OCI-LY7 (cell line): ENCODE measurements around the gene FBXW8. TPM values are rescaled to one million over a fixed set of nuclear protein-coding genes. Genes with fewer than 3 reads are reported as not detected.

ENCODE experiments used
- BruUV-seq: library from RNA; stranded (reverse); fragments of 400-500 nt; replicated peaks from 2 replicates; lab custom pipeline; 2021; lab: Mats Ljungman, UMichigan
- CTCF ChIA-PET: fragments of 300-600 bp; sonication (Branson Sonifier 250); formaldehyde crosslinking; loops from one replicate; lab custom pipeline; 2022; ENCODE audit warnings: antibody characterized with exemption; ENCODE audit not compliant: unreplicated experiment; lab: Charles Lee
- POLR2A ChIA-PET: fragments of 300-600 bp; sonication (Branson Sonifier 250); formaldehyde crosslinking; loops from one replicate; lab custom pipeline; 2022; ENCODE audit warnings: antibody characterized with exemption; lab: Charles Lee
- DNase-seq: peaks from one replicate; pipeline ENCODE4 v3.0.0-alpha.2; 2015; ENCODE audit warnings: low spot score
- H2AFZ ChIP-seq: fragments of 200-600 bp; sonication (generic), shearing (Covaris generic); 2 replicates; pipeline ENCODE4 v1.6.1; 2014; ENCODE audit warnings: mild to moderate bottlenecking, antibody characterized with exemption, low read length, moderate library complexity
- H3K27ac ChIP-seq: fragments of 200-600 bp; sonication (generic); 2 replicates; pipeline ENCODE4 v1.5.1; 2014; ENCODE audit warnings: mixed run types, low read depth, mild to moderate bottlenecking, moderate library complexity, low read length, inconsistent platforms; ENCODE audit not compliant: poor library complexity, severe bottlenecking
- H3K36me3 ChIP-seq: fragments of 200-600 bp; sonication (generic); 2 replicates; pipeline ENCODE4 v1.6.1; 2014; ENCODE audit warnings: mild to moderate bottlenecking, antibody characterized with exemption, low read length, moderate library complexity, mixed read lengths; ENCODE audit not compliant: insufficient read depth
- H3K4me1 ChIP-seq: fragments of 200-600 bp; sonication (generic); 2 replicates; pipeline ENCODE4 v1.5.1; 2014; ENCODE audit warnings: mild to moderate bottlenecking, low read length; ENCODE audit not compliant: insufficient read depth, poor library complexity, severe bottlenecking
- H3K4me2 ChIP-seq: fragments of 200-600 bp; sonication (generic); 2 replicates; pipeline ENCODE4 v1.6.1; 2014; ENCODE audit warnings: mild to moderate bottlenecking, low read length
- H3K4me3 ChIP-seq: fragments of 200-600 bp; sonication (generic); 2 replicates; pipeline ENCODE4 v1.5.1; 2014; ENCODE audit warnings: mild to moderate bottlenecking, low read depth, low read length; ENCODE audit not compliant: poor library complexity, severe bottlenecking
- H3K79me2 ChIP-seq: fragments of 200-600 bp; sonication (generic); 2 replicates; pipeline ENCODE4 v1.6.1; 2016; ENCODE audit warnings: low read depth, mild to moderate bottlenecking, low read length, moderate library complexity, mixed read lengths; ENCODE audit not compliant: insufficient read depth
- H3K9me2 ChIP-seq: fragments of 200-600 bp; sonication (generic); 2 replicates; pipeline ENCODE4 v1.6.1; 2016; ENCODE audit warnings: mild to moderate bottlenecking, low read length, mixed read lengths; ENCODE audit not compliant: insufficient read depth
- H3K9me3 ChIP-seq: fragments of 200-600 bp; sonication (generic); 2 replicates; pipeline ENCODE4 v1.6.1; 2014; ENCODE audit warnings: mild to moderate bottlenecking, mixed run types, low read length, mixed read lengths
- H4K20me1 ChIP-seq: fragments of 200-600 bp; sonication (generic); 2 replicates; pipeline ENCODE4 v1.6.1; 2014; ENCODE audit warnings: mild to moderate bottlenecking, antibody characterized with exemption, low read length, moderate library complexity, mixed read lengths; ENCODE audit not compliant: insufficient read depth
- EZH2phosphoT487 ChIP-seq: fragments of 200-600 bp; sonication (generic); IDR thresholded peaks from 2 replicates; pipeline ENCODE4 v1.6.1; 2018; ENCODE audit warnings: low read depth, borderline replicate concordance, mild to moderate bottlenecking, mixed run types, antibody characterized with exemption, low read length, moderate library complexity, mixed read lengths
- intact Hi-C: fragments of 100-400 bp; cut with micrococcal nuclease; formaldehyde crosslinking; loops from one replicate; pipeline ENCODE4 v1.10.0; 2022; ENCODE audit not compliant: unreplicated experiment
- total RNA-seq, 2 experiments: library from RNA; depleted of rRNA in 1 of 2; stranded (reverse); fragments of >200 nt in 1 of 2; shearing (Covaris generic) in 1 of 2; gene quantifications; 2 replicates each; pipeline ENCODE4 v1.2.3, GENCODE V29; 2014 to 2022
- TF ChIP-seq, protein P1 (sequence below): fragments of 200-600 bp; sonication (generic); conservative IDR thresholded peaks from 2 replicates; pipeline ENCODE4 v1.5.1; 2014; ENCODE audit warnings: mild to moderate bottlenecking, antibody characterized with exemption, low read length, moderate library complexity, mixed read lengths

Gene FBXW8
- total RNA-seq, 2 experiments from 2014 or later, result 29.8 to 34.0 TPM

GRCh38 chr12:117059156-117059555, 148.4 kb downstream of the FBXW8 start:
- Histone ChIP-seq H3K4me1 (no peaks in the 10 kb centered on the region), H3K9me2 (no peaks in the 10 kb centered on the region), H4K20me1 (no peaks in the 10 kb centered on the region), H3K27ac (no peak overlapping the region), H3K4me3 (no peak overlapping the region), H3K9me3 (no peaks in the 10 kb centered on the region), H3K4me2 (no peak overlapping the region), H2AFZ (no peak overlapping the region), H3K36me3 (no peaks in the 10 kb centered on the region), H3K79me2 (no peaks in the 10 kb centered on the region)
- intact Hi-C loops, result no loop called here
- BruUV-seq, result no TSS peak
- TF ChIP-seq, protein P1, sequence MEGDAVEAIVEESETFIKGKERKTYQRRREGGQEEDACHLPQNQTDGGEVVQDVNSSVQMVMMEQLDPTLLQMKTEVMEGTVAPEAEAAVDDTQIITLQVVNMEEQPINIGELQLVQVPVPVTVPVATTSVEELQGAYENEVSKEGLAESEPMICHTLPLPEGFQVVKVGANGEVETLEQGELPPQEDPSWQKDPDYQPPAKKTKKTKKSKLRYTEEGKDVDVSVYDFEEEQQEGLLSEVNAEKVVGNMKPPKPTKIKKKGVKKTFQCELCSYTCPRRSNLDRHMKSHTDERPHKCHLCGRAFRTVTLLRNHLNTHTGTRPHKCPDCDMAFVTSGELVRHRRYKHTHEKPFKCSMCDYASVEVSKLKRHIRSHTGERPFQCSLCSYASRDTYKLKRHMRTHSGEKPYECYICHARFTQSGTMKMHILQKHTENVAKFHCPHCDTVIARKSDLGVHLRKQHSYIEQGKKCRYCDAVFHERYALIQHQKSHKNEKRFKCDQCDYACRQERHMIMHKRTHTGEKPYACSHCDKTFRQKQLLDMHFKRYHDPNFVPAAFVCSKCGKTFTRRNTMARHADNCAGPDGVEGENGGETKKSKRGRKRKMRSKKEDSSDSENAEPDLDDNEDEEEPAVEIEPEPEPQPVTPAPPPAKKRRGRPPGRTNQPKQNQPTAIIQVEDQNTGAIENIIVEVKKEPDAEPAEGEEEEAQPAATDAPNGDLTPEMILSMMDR, result no peak
- TF ChIP-seq EZH2phosphoT487, result no peak
- ChIA-PET CTCF (interaction anchor here (0.6 kb wide), 1 partner anchor 162 kb away, joined by 3 read pairs; no protein-coding TSS in a partner anchor), POLR2A (interaction anchor here (0.7 kb wide), 2 partner anchors 8 to 42 kb away, joined by 3 read pairs; no protein-coding TSS in a partner anchor)
- DNase-seq, result no peak

DNA sequence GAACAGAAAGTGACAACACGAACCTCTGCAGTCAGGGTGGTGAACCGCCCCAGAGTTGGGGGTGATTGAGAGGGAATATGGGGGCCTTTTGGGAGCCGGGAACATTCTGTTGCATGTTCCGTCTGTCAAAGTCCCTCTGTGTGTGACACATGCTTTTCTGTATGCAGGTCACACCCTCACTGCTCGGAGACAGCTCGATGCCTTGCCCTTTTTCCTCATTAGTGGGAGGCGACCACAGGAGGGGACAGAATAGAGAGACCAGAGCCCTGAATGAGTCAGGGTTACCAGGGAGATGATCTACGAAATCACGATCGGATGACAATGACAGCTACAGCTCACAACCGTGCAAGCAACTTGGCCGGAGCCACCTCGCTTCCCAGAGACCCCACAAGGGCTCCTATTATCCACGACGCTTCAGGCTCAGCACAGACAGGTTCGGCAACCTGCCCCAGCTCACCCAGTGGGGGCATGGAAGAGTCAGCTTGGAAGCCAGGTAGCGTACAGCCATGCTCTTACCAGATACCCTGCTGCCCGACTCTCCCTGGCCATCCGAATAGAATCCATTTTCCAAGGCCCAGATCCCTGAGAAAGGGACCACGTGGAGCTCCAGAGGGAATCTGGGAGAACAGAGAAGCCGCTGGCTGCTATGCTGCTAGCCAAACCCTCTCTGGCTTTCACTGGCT, 149.6 kb downstream of the FBXW8 start:
- Histone ChIP-seq H2AFZ (no peak overlapping the region), H4K20me1 (no peaks in the 10 kb centered on the region), H3K9me2 (no peaks in the 10 kb centered on the region), H3K9me3 (no peaks in the 10 kb centered on the region), H3K36me3 (no peaks in the 10 kb centered on the region), H3K4me2 (no peak overlapping the region), H3K27ac (no peak overlapping the region), H3K79me2 (no peaks in the 10 kb centered on the region), H3K4me3 (no peak overlapping the region), H3K4me1 (no peaks in the 10 kb centered on the region)
- ChIA-PET POLR2A (no interaction called here), CTCF (no interaction called here)
- no TSS peak for BruUV-seq
- no peak for TF ChIP-seq EZH2phosphoT487
- TF ChIP-seq, protein P1, result no peak
- no peak for DNase-seq
- intact Hi-C loops, result no loop called here

DNA sequence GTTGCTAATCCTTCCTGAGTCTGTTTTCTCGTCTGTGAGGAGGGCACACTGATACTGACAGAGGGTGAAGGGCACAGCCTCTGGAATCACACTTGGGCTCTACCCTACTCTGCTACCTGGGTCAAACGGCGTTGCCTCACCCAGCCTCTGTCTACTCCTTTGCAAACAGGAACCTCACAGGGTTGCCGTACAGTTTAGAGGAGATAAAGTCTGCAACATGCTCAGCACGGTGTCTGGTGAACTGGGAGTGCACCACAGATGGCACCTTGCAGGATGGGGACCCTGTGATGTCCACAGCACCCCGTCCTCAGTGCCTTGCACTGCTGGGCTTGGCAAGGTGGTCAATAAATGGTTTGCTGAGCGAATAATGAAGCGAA, 150.2 kb downstream of the FBXW8 start:
- CTCF ChIA-PET, result no interaction called here
- Histone ChIP-seq H3K27ac (no peak overlapping the region), H3K4me1 (no peaks in the 10 kb centered on the region)

More for the DNA sequence above, 150.2 kb downstream of the FBXW8 start:
- DNase-seq, result no peak
- H3K9me3 ChIP-seq, result no peaks in the 10 kb centered on the region
- intact Hi-C loops, result no loop called here
- no peaks in the 10 kb centered on the region for H3K36me3 ChIP-seq
- no peaks in the 10 kb centered on the region for H4K20me1 ChIP-seq
- H3K4me2 ChIP-seq, result no peak overlapping the region
- no peak overlapping the region for H3K4me3 ChIP-seq
- no peak overlapping the region for H2AFZ ChIP-seq
- no peaks in the 10 kb centered on the region for H3K79me2 ChIP-seq
- TF ChIP-seq EZH2phosphoT487, result no peak
- TF ChIP-seq, protein P1, result no peak
- no peaks in the 10 kb centered on the region for H3K9me2 ChIP-seq
- POLR2A ChIA-PET, result interaction anchor here (1.0 kb wide), 1 partner anchor 11 kb away, joined by 7 read pairs; no protein-coding TSS in a partner anchor
- no TSS peak for BruUV-seq
